Measurements from ENCODE around the gene PDP2. TPM values are rescaled to one million over a fixed set of nuclear protein-coding genes. Genes with fewer than 3 reads are reported as not detected.
A peak's percentile ranks its signal among the peaks of the same experiment; 100 is the strongest.

The PDP2 gene
- total RNA-seq, 2 donors from 2014 or later = 4.4 to 6.9 TPM

- H3K4me1 ChIP-seq = peaks cover 24% of the 10 kb centered on the region
Measured at GRCh38 chr16:66898933-66899309, 18.6 kb downstream of the PDP2 start.

GRCh38 chr16:66899310-66899944 lies 19.1 kb downstream of the PDP2 start:
- Histone ChIP-seq H3K27ac (peak overlapping the region in 3 of 4 donors; percentile 30 to 71 (median 31)), H3K4me1 (peaks cover 29% of the 10 kb centered on the region), H3K27me3 (no peaks in the 10 kb centered on the region), H3K36me3 (replicated peaks in 1 of 2; ENCODE audit: insufficient read depth in 1 of 2, low read depth in 2 of 2) (no peaks in the 10 kb centered on the region), H3K9me3 (no peaks in the 10 kb centered on the region), H3K4me3 (no peak overlapping the region)
- ATAC-seq = peak; percentile 16
- 84 to 94% methylated on average over 6 of the region's 6 CpGs for WGBS, 2 donors
- intact Hi-C loops (cut with DNase I) = no loop called here
- TF ChIP-seq, protein P1, sequence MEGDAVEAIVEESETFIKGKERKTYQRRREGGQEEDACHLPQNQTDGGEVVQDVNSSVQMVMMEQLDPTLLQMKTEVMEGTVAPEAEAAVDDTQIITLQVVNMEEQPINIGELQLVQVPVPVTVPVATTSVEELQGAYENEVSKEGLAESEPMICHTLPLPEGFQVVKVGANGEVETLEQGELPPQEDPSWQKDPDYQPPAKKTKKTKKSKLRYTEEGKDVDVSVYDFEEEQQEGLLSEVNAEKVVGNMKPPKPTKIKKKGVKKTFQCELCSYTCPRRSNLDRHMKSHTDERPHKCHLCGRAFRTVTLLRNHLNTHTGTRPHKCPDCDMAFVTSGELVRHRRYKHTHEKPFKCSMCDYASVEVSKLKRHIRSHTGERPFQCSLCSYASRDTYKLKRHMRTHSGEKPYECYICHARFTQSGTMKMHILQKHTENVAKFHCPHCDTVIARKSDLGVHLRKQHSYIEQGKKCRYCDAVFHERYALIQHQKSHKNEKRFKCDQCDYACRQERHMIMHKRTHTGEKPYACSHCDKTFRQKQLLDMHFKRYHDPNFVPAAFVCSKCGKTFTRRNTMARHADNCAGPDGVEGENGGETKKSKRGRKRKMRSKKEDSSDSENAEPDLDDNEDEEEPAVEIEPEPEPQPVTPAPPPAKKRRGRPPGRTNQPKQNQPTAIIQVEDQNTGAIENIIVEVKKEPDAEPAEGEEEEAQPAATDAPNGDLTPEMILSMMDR (IDR thresholded peaks at IDR 0.05) = no peak
- DNase-seq = no peak

More at GRCh38 chr16:66898933-66899309, 18.6 kb downstream of the PDP2 start:
- ATAC-seq = no peak
- Histone ChIP-seq H3K27me3 (no peaks in the 10 kb centered on the region), H3K4me3 (no peak overlapping the region), H3K9me3 (no peaks in the 10 kb centered on the region), H3K36me3 (replicated peaks in 1 of 2; ENCODE audit: insufficient read depth in 1 of 2, low read depth in 2 of 2) (no peaks in the 10 kb centered on the region), H3K27ac (no peak overlapping the region)
- DNase-seq = no peak
- WGBS, 2 donors = 39 to 42% methylated on average over 2 of the region's 2 CpGs
- intact Hi-C loops (cut with DNase I) = no loop called here
- TF ChIP-seq, protein P1 (IDR thresholded peaks at IDR 0.05) = no peak
- no peak for TF ChIP-seq POLR2A (IDR thresholded peaks at IDR 0.05)

GRCh38 chr16:66899945-66900710 lies 19.8 kb downstream of the PDP2 start:
- 23 to 24% methylated on average over 5 to 9 of the region's 9 CpGs for WGBS, 2 donors

GRCh38 chr16:66900721-66901441 lies 20.6 kb downstream of the PDP2 start:
- H3K4me3 ChIP-seq = no peak overlapping the region
- no peaks in the 10 kb centered on the region for H3K27me3 ChIP-seq
- H3K4me1 ChIP-seq = peaks cover 43% of the 10 kb centered on the region
- no peaks in the 10 kb centered on the region for H3K9me3 ChIP-seq
- DNase-seq (no peak), ATAC-seq (no peak)
- WGBS, 2 donors = 41 to 53% methylated on average over 6 to 7 of the region's 7 CpGs
- no peak for TF ChIP-seq POLR2A (IDR thresholded peaks at IDR 0.05)
- TF ChIP-seq, protein P1 (IDR thresholded peaks at IDR 0.05) = no peak
- intact Hi-C loops (cut with DNase I) = no loop called here
- H3K36me3 ChIP-seq (replicated peaks in 1 of 2; ENCODE audit: insufficient read depth in 1 of 2, low read depth in 2 of 2) = no peaks in the 10 kb centered on the region
- peak overlapping the region in 2 of 4 donors; percentile 55 to 71 for H3K27ac ChIP-seq

More at GRCh38 chr16:66899945-66900710, 19.8 kb downstream of the PDP2 start:
- H3K27ac ChIP-seq = peak overlapping the region in 3 of 4 donors; percentile 44 to 71 (median 55)
- no peaks in the 10 kb centered on the region for H3K36me3 ChIP-seq (replicated peaks in 1 of 2; ENCODE audit: insufficient read depth in 1 of 2, low read depth in 2 of 2)
- intact Hi-C loops (cut with DNase I) = no loop called here
- H3K27me3 ChIP-seq = no peaks in the 10 kb centered on the region
- no peaks in the 10 kb centered on the region for H3K9me3 ChIP-seq
- peaks cover 36% of the 10 kb centered on the region for H3K4me1 ChIP-seq
- DNase-seq (peak; percentile 88 to 93 (median 90)), ATAC-seq (peak; percentile 82)
- TF ChIP-seq, protein P1 (IDR thresholded peaks at IDR 0.05) = no peak
- TF ChIP-seq POLR2A (IDR thresholded peaks at IDR 0.05) = peak in 2 of 3 donors; percentile 36 to 47
- no peak overlapping the region for H3K4me3 ChIP-seq

Measured in body of pancreas (tissue), 4 donors.